ENCODE measurements around the gene USB1. TPM values are rescaled to one million over a fixed set of nuclear protein-coding genes. Genes with fewer than 3 reads are reported as not detected.
A peak's percentile ranks its signal among the peaks of the same experiment; 100 is the strongest.

The USB1 gene
- total RNA-seq, 1 donor from 2014 or later = 133 TPM

DNA sequence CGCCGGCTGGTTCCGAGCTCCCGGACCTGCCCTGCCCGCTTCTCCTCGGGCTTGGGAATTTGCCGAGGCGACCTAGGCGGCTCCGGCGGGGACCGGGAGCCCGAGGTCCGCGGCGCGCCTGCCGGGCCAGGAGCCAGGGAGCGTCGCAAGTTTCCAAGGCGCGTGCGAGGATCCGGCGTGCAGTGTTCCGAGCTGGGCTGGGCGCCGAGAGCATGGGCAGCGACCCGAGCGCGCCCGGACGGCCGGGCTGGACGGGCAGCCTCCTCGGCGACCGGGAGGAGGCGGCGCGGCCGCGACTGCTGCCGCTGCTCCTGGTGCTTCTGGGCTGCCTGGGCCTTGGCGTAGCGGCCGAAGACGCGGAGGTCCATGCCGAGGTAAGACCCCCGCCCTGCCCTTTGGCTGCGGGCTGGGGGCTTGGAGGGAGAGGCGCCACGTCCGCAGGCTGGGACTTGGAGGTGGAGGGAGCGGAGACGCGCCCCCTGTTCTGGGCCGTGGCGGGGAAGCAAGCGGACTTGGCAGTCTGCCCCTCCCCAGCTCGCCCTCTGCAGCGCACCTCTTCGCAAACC is 25.0 kb downstream of the USB1 start:
- intact Hi-C loops (cut with DNase I) = loop anchor here (2.0 to 10.0 kb wide), 3 partner anchors 103 to 459 kb away; partner anchors contain the start of gene CFAP20
- TF ChIP-seq, protein P1, sequence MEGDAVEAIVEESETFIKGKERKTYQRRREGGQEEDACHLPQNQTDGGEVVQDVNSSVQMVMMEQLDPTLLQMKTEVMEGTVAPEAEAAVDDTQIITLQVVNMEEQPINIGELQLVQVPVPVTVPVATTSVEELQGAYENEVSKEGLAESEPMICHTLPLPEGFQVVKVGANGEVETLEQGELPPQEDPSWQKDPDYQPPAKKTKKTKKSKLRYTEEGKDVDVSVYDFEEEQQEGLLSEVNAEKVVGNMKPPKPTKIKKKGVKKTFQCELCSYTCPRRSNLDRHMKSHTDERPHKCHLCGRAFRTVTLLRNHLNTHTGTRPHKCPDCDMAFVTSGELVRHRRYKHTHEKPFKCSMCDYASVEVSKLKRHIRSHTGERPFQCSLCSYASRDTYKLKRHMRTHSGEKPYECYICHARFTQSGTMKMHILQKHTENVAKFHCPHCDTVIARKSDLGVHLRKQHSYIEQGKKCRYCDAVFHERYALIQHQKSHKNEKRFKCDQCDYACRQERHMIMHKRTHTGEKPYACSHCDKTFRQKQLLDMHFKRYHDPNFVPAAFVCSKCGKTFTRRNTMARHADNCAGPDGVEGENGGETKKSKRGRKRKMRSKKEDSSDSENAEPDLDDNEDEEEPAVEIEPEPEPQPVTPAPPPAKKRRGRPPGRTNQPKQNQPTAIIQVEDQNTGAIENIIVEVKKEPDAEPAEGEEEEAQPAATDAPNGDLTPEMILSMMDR (IDR thresholded peaks at IDR 0.05) = peak in 1 of 3 experiments; percentile 5
- H3K4me3 ChIP-seq = peak overlapping the region; percentile 74 to 82
- no peaks in the 10 kb centered on the region for H3K9me3 ChIP-seq
- H3K27me3 ChIP-seq = no peaks in the 10 kb centered on the region
- H3K27ac ChIP-seq = peak overlapping the region; percentile 73 to 74
- H3K4me1 ChIP-seq = peaks cover 7 to 18% of the 10 kb centered on the region in 2 donors
- DNase-seq (ENCODE audit: low spot score in 2 of 2) = no peak
- no peaks in the 10 kb centered on the region for H3K36me3 ChIP-seq

DNA sequence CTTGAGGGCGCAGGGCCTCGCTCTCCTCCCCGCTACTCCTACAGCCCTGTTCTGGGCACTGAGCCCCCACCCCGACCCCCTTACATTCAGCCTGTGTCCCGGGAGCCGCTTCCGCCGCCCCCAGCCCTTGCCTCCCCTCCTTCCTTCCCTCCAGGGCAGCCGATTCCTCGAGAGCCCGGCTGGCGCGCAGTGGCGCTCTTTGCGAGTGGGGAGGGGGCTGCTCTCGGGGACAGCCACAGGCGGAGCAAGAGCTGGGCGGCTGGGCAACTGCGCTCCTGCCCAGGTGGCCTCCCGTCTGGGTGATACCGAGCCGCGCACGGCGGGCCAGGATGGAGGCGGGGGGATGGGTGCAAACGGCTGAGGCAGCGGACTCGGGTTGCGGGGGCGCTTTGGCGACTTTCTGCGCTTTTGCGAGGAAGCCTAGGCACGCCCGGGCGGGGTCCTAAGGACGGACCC is 25.5 kb downstream of the USB1 start:
- DNase-seq (ENCODE audit: low spot score in 2 of 2) = no peak
- Histone ChIP-seq H3K27ac (peak overlapping the region in 1 of 2 donors; percentile 73), H3K27me3 (no peaks in the 10 kb centered on the region), H3K4me1 (peaks cover 7 to 18% of the 10 kb centered on the region in 2 donors), H3K4me3 (peak overlapping the region; percentile 74 to 82), H3K9me3 (no peaks in the 10 kb centered on the region), H3K36me3 (no peaks in the 10 kb centered on the region)
- TF ChIP-seq, protein P1 (IDR thresholded peaks at IDR 0.05) = no peak
- intact Hi-C loops (cut with DNase I) = loop anchor here (2.0 to 10.0 kb wide), 3 partner anchors 102 to 458 kb away; partner anchors contain the start of gene CFAP20

DNA sequence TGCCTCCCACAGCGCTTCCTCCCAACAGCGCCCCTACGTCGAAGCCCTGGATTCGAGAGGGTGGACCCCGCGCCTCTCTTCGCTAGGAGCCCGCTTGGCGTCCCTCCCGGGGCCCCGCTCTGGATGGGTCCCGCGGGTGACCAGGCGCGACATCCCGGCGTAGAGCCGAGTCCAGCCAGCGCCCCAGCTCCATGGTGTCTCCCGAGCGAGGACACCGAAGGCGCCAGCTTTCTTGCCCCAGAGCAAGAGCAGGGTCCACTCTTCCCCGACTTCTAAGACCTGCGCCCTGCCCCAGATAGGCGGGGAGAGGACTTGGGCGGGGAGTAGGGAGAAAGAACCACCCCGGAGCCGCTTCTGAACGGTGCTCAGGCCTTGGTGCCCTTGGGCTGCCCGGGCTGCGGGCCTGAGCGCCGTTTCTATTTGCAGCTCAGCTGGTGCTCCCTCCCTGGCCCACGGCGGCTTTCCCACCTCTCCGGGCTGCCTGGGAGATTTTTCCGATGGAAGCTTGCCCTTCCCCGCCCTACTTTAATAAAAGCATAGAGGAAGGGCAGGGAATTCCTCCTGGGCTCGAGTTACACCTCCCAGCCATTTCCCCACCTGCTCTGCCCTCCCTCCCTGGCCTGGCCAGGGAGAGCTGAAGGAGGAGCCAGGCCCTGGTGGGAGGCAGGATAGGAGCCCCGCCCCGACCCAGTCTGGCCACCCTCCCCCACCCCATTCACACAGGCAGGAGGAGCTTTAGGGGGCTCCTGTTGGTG is 26.1 kb downstream of the USB1 start:
- no peaks in the 10 kb centered on the region for H3K9me3 ChIP-seq
- no peak for DNase-seq (ENCODE audit: low spot score in 2 of 2)
- H3K27me3 ChIP-seq = no peaks in the 10 kb centered on the region
- TF ChIP-seq, protein P1 (IDR thresholded peaks at IDR 0.05) = no peak
- peaks cover 7 to 18% of the 10 kb centered on the region in 2 donors for H3K4me1 ChIP-seq
- no peak overlapping the region for H3K27ac ChIP-seq
- no peaks in the 10 kb centered on the region for H3K36me3 ChIP-seq
- intact Hi-C loops (cut with DNase I) = loop anchor here (2.0 to 10.0 kb wide), 3 partner anchors 101 to 457 kb away; partner anchors contain the start of gene CFAP20
- peak overlapping the region; percentile 74 to 82 for H3K4me3 ChIP-seq

DNA sequence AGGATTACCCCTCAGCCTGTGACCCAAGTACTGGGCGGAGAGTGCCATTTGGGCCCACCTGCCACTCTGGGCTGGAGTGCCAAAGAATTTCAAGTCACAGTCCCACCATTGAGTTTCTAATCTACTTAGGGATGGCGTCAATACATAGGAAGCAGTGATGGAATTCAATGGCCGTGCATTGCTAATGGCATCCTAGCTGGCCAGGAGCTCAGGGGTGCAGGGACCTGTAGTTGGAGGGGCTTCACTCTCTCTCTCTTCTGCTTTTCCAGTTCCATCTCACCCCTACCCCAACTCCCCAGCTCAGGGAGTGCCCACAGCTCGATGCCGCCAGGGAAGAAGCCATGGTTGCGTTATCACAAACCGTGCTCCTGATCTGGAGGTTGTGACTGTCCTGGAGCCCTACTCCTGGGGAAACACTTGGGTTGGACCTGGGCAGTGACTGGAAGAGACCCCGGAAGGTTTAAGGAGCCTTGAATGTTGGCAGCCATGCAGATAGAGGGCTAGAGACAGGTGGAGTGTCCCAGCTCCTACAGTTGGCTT is 26.8 kb downstream of the USB1 start:
- TF ChIP-seq, protein P1 (IDR thresholded peaks at IDR 0.05) = no peak
- H3K4me1 ChIP-seq = peaks cover 7 to 16% of the 10 kb centered on the region in 2 donors
- H3K9me3 ChIP-seq = no peaks in the 10 kb centered on the region
- intact Hi-C loops (cut with DNase I) = loop anchor here (2.0 to 10.0 kb wide), 3 partner anchors 101 to 457 kb away; partner anchors contain the start of gene CFAP20
- no peaks in the 10 kb centered on the region for H3K27me3 ChIP-seq
- no peak overlapping the region for H3K4me3 ChIP-seq
- no peak for DNase-seq (ENCODE audit: low spot score in 2 of 2)
- H3K36me3 ChIP-seq = no peaks in the 10 kb centered on the region
- H3K27ac ChIP-seq = no peak overlapping the region

DNA sequence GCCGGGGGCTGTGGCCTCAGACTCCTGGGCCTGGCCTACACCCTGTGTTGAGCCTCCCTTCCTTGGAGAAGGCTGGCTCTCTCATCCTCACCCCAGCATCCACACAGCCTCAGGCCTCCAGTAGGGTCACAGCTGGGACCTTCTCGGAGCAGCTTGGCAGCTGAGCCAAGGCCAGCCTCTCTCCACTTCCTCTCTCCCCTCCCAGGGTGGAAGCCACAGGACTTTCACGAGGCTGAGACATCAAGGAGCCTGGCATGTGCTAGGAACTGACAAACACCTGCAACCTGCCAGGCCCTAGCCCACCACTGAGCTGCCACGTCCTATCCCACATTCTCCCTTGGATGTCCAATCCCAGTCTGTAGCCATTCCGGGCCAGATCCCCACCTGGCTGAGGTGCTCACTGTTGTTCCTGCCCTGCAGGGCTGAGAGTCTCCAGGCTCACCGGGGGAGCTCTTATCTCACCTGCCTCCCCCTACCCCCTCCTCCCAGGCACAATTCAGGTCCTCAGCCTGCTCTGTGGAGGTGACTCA is 27.4 kb downstream of the USB1 start:
- no peak for DNase-seq (ENCODE audit: low spot score in 2 of 2)
- TF ChIP-seq, protein P1 (IDR thresholded peaks at IDR 0.05) = no peak
- H3K4me3 ChIP-seq = no peak overlapping the region
- H3K27ac ChIP-seq = no peak overlapping the region
- intact Hi-C loops (cut with DNase I) = loop anchor here (10.0 kb wide), 2 partner anchors 226 to 456 kb away; no protein-coding TSS in a partner anchor
- no peaks in the 10 kb centered on the region for H3K36me3 ChIP-seq
- no peaks in the 10 kb centered on the region for H3K9me3 ChIP-seq
- H3K27me3 ChIP-seq = no peaks in the 10 kb centered on the region
- H3K4me1 ChIP-seq = peaks cover 7 to 13% of the 10 kb centered on the region in 2 donors

Data from ascending aorta (tissue), 2 donors.